C4-2B (cell line): ENCODE results near the gene HDAC1.

Experiments
- CTCF ChIP-seq: fragments of 450-650 bp; conservative IDR thresholded peaks from 2 replicates; pipeline ENCODE4 v1.5.1; 2017; ENCODE audit warnings: mild to moderate bottlenecking
- ZFX ChIP-seq: fragments of 450-650 bp; IDR thresholded peaks from 2 replicates; pipeline ENCODE4 v1.6.1; 2017

DNA sequence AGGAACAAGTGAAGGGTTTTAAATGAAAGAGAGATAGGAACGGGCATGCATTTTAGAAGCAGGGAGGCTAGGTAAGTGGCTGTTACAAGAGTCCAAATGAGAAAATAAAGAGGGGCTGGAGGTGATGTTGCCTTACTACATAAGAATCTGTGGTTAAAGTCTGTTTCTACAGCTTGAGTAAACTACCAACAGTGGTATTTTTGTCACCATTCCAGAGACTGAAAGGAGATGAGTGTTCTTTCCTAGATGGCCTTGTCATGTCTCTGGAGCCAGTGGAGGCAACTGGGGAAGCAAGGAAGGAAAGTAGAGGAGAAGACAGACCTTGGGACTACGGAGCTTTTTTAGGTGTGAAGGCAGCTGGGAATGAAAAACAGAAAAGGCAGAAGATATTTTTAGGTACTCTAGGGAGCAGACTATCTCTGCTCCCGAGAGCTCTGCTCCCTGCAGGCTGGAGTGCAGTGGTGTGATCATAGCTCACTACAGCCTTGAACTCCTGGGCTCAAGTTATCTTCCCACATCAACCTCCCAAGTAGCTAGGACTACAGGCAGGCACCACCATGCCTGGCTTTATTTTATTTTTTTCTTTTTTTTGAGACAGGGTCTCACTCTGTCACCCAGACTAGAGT, 12.2 kb downstream of the HDAC1 start:
- TF ChIP-seq CTCF (no peak), ZFX (no peak)
